HEK293T (cell line): ENCODE measurements around the gene NRG3.

ENCODE experiments used
- CTCF ChIA-PET: fragments of 350-600 bp; formaldehyde crosslinking; extraction: SDS; loops from one replicate; lab custom pipeline; 2021; ENCODE audit warnings: antibody characterized with exemption, inconsistent platforms; lab: Yijun Ruan, JAX
- POLR2A ChIA-PET: fragments of 350-600 bp; formaldehyde crosslinking; extraction: SDS; loops from one replicate; lab custom pipeline; 2020; ENCODE audit warnings: antibody characterized with exemption, inconsistent platforms; lab: Yijun Ruan, JAX
- DNase-seq: peaks from one replicate; pipeline ENCODE4 v3.0.0; 2012; ENCODE audit warnings: mixed read lengths; ENCODE audit errors: extremely low spot score
- ARNT ChIP-seq: fragments of 450-650 bp; IDR thresholded peaks from 2 replicates; pipeline ENCODE4 v1.6.1; 2017; ENCODE audit warnings: mild to moderate bottlenecking
- BHLHE40 ChIP-seq: fragments of 450-650 bp; IDR thresholded peaks from 2 replicates; pipeline ENCODE4 v1.6.1; 2016; ENCODE audit warnings: mild to moderate bottlenecking, moderate library complexity, borderline replicate concordance
- CTBP1 ChIP-seq: fragments of 450-650 bp; IDR thresholded peaks from 2 replicates; pipeline ENCODE4 v1.6.1; 2016; ENCODE audit warnings: borderline replicate concordance
- ELF4 ChIP-seq: fragments of 450-650 bp; IDR thresholded peaks from 2 replicates; pipeline ENCODE4 v1.6.1; 2017; ENCODE audit warnings: antibody characterized with exemption
- FOXA1 ChIP-seq: fragments of 450-650 bp; IDR thresholded peaks from 2 replicates; pipeline ENCODE4 v1.6.1; 2016; ENCODE audit warnings: mild to moderate bottlenecking
- FOXK2 ChIP-seq: fragments of 450-650 bp; IDR thresholded peaks from 2 replicates; pipeline ENCODE4 v1.6.1; 2016; ENCODE audit warnings: mild to moderate bottlenecking
- FOXM1 ChIP-seq: fragments of 450-650 bp; IDR thresholded peaks from 2 replicates; pipeline ENCODE4 v1.6.1; 2017; ENCODE audit warnings: mild to moderate bottlenecking, borderline replicate concordance
- HDGF ChIP-seq: fragments of 450-650 bp; IDR thresholded peaks from 2 replicates; pipeline ENCODE4 v1.6.1; 2017; ENCODE audit warnings: antibody characterized with exemption, borderline replicate concordance
- L3MBTL2 ChIP-seq: fragments of 450-650 bp; conservative IDR thresholded peaks from 2 replicates; pipeline ENCODE4 v1.6.1; 2016; ENCODE audit warnings: mild to moderate bottlenecking
- LEF1 ChIP-seq: fragments of 450-650 bp; IDR thresholded peaks from 2 replicates; pipeline ENCODE4 v1.6.1; 2017; ENCODE audit warnings: mild to moderate bottlenecking, borderline replicate concordance
- NFRKB ChIP-seq: fragments of 450-650 bp; IDR thresholded peaks from 2 replicates; pipeline ENCODE4 v1.6.1; 2016; ENCODE audit warnings: mild to moderate bottlenecking, moderate library complexity
- SP1 ChIP-seq: fragments of 450-650 bp; IDR thresholded peaks from 2 replicates; pipeline ENCODE4 v1.6.1; 2017
- SUZ12 ChIP-seq: fragments of 450-650 bp; IDR thresholded peaks from 2 replicates; pipeline ENCODE4 v1.6.1; 2016; ENCODE audit warnings: mild to moderate bottlenecking
- TARDBP ChIP-seq: fragments of 450-650 bp; IDR thresholded peaks from 2 replicates; pipeline ENCODE4 v1.6.1; 2016
- ZNF384 ChIP-seq: fragments of 450-650 bp; IDR thresholded peaks from 2 replicates; pipeline ENCODE4 v1.6.1; 2016
- TF ChIP-seq, protein P1 (sequence below): fragments of 450-650 bp; IDR thresholded peaks from 2 replicates; pipeline ENCODE4 v1.6.1; 2016

The NRG3 gene

DNA sequence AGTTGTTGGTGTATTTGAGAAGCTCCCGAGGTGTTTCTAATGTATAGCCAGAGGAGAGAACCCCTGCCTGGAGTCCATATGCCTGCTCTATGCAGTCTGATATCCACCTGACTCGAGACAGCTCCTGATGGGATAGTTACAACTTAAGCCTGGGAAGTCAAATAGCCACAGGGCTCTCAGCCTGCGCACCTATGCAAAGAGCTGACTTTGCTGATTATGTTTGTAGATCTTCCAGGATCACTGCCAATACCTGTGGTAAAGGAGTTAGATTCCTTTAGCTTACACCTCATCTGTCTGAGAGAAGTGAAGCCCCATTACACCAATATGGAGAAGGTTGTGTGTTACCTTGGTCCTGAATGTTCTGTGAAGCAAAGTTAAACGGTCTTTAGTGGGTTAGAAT lies 1063.3 kb downstream of the NRG3 start:
- TF ChIP-seq CTBP1 (no peak), ELF4 (no peak), FOXA1 (no peak), SUZ12 (no peak)
- DNase-seq = no peak
- CTCF ChIA-PET = interaction anchor here (0.7 kb wide), 1 partner anchor 884 kb away, joined by 3 read pairs; no protein-coding TSS in a partner anchor
- POLR2A ChIA-PET = interaction anchor here (1.0 kb wide), 1 partner anchor 19 kb away, joined by 3 read pairs; no protein-coding TSS in a partner anchor

DNA sequence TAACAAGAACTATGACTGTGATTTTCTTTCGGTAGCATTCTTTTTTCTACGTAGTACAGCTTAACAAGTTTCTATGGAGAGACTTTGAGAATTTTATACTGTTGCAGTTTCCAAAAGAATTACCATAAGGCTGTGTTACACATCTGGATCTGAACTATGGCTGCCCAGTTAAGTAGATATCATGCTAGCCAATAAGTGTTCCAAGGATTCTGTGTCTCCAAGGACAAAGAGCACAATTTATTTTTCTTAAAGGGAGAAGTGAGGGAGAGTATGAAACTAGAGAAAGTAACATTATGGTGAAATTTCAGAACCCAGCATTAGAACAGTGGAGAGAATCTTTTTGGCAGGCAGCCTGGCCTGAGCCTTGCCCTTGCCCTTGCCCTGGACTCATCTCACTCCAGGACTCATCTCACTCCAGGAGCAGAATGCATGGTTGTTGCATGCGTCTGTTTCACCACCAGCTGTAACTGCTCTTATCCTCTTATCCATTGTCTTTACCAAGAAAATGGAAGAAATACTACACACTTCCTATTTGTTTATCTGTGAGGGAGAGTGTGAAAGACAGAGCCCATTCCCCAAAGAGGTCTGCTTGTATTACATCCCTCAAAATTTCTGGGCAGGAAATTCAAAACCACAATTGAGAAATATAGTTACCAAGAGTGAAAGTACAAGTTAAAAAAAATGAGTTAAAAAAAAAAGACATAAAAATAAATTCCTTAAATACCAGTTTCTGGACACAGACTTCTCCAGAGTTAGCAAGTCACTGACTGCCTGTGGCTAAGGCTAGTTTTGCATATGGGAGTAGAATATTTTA lies 1067.5 kb downstream of the NRG3 start:
- TF ChIP-seq FOXA1 (no peak), BHLHE40 (no peak), NFRKB (no peak), ZNF384 (no peak), CTBP1 (no peak), SP1 (no peak), ARNT (no peak), ELF4 (no peak), HDGF (no peak), FOXM1 (no peak)
- TF ChIP-seq, protein P1, sequence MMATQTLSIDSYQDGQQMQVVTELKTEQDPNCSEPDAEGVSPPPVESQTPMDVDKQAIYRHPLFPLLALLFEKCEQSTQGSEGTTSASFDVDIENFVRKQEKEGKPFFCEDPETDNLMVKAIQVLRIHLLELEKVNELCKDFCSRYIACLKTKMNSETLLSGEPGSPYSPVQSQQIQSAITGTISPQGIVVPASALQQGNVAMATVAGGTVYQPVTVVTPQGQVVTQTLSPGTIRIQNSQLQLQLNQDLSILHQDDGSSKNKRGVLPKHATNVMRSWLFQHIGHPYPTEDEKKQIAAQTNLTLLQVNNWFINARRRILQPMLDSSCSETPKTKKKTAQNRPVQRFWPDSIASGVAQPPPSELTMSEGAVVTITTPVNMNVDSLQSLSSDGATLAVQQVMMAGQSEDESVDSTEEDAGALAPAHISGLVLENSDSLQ = no peak
- ChIA-PET CTCF (no interaction called here), POLR2A (no interaction called here)
- DNase-seq = no peak

DNA sequence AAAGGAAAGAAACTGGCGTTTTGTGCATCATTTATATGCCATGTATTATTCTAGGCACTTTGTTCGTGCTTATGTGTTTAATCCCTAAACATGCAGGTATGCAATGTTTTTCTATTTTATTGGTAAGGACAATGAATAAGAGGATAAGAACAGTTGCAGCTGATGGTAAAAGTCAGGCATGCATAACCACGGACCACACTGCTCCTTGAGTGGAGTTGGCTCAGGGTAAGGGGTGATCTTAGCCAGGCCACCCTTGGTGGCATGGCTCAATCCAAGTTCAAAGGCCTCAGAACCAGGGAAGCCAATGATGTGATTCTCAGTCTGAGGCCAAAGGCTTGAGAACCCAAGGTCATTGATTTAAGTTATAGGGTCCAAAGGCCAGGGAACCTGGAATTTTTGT lies 1068.1 kb downstream of the NRG3 start:
- DNase-seq = no peak
- ChIA-PET POLR2A (no interaction called here), CTCF (no interaction called here)
- TF ChIP-seq, protein P1 = no peak
- no peak for TF ChIP-seq FOXA1
- TF ChIP-seq NFRKB = no peak
- no peak for TF ChIP-seq TARDBP
- no peak for TF ChIP-seq ELF4
- TF ChIP-seq SP1 = no peak
- TF ChIP-seq LEF1 = no peak
- TF ChIP-seq ARNT = no peak
- TF ChIP-seq BHLHE40 = no peak
- no peak for TF ChIP-seq CTBP1
- TF ChIP-seq HDGF = no peak
- TF ChIP-seq ZNF384 = no peak
- TF ChIP-seq FOXM1 = no peak
- no peak for TF ChIP-seq L3MBTL2
- no peak for TF ChIP-seq SUZ12

DNA sequence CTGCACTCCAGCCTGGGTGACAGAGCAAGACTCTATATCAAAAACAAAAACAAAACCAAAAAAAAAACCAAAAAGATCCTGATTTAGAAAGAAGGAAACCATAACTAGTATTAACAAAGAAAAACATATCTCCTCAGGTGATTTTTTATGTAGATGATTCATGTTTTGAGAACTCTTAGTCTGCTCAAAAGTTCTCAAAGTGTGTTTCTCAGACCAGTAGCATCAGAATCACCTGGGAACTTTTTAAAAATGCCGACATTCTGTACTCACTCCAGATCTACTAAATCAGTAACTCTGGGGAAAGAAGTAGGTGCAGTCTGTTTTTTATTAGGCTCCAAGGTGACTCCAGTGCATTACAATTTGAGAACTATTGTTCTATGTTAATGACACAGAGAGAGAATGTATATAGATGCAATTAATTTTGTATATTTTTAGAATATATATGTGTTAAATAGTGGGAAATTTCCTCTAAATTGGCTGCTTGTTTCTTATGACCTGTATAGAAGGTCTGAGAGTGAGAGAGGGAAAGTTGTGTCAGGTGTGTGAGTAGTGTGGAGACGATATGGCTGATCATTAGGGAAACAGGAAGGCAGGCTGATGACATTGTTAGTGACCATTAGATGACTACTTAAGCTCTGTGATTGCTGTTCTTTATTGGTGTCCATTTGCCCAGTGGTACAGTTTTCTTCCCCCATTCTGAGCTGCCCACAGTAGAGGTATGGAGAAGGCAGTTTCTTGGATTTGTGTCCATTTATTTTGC lies 1075.0 kb downstream of the NRG3 start:
- DNase-seq = no peak
- ChIA-PET CTCF (no interaction called here), POLR2A (no interaction called here)
- TF ChIP-seq ARNT (no peak), NFRKB (no peak), L3MBTL2 (no peak), HDGF (no peak), SUZ12 (no peak), TARDBP (no peak), LEF1 (no peak), ELF4 (no peak), FOXA1 (no peak), CTBP1 (no peak), FOXK2 (no peak), BHLHE40 (no peak), ZNF384 (no peak), SP1 (no peak), FOXM1 (no peak)
- TF ChIP-seq, protein P1 = no peak

DNA sequence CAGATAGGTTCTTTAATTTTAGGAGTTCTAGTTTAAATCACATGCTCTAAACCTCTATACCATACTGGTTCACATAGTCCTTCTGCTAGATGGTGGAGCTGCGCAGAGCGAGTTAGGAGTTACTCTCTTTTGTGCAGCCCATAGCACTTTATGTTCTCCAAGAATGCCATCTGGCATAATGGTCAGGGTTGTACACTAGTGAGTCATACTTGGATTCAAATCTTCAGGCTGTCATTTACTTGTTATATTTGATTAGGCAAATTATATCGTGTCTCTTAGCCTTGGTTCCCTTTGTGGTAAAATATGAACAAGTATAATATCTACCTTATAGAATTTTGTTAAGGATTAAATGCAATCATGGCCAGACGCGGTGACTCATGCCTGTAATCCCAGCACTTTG lies 1078.3 kb downstream of the NRG3 start:
- ChIA-PET POLR2A (no interaction called here), CTCF (no interaction called here)
- TF ChIP-seq, protein P1 = no peak
- TF ChIP-seq FOXM1 (no peak), CTBP1 (no peak), L3MBTL2 (no peak), SUZ12 (no peak), ARNT (no peak), LEF1 (no peak), NFRKB (no peak), FOXK2 (no peak), ZNF384 (no peak)
- DNase-seq = no peak
